Body of pancreas (tissue), 4 donors: ENCODE measurements around the gene PDE3A. TPM values are rescaled to one million over a fixed set of nuclear protein-coding genes. Genes with fewer than 3 reads are reported as not detected.
"Not testable (repeated sequence)": the region's sequence is repeated elsewhere in the genome, so short reads cannot be mapped to it uniquely, and the experiment has no call there.

ENCODE experiments used
- ATAC-seq: fragments of 150-250 bp; one replicate; pipeline ENCODE4 v1.9.1; 2016
- DNase-seq, 4 donors: peaks; one replicate each; pipeline ENCODE4 v3.0.0-alpha.2; 2019
- H3K27ac ChIP-seq, 4 donors: fragments of 200-600 bp; sonication (generic); 1 replicate in 3 of 4; 2 replicates in 1 of 4; pipeline versions ENCODE4 v1.5.1 to v1.6.1; 2016 to 2019; ENCODE audit warnings: mild to moderate bottlenecking in 1 of 4, mixed read lengths in 1 of 4, moderate library complexity in 1 of 4
- H3K27me3 ChIP-seq, 2 donors: fragments of 200-600 bp; sonication (generic); one replicate each; pipeline ENCODE4 v1.6.0; 2016; ENCODE audit warnings: mild to moderate bottlenecking in 1 of 2
- H3K36me3 ChIP-seq, 2 donors: fragments of 200-600 bp; sonication (generic); replicated peaks in 1 of 2; 2 replicates each; pipeline ENCODE4 v1.5.1; 2016; ENCODE audit warnings: low read depth in 2 of 2; ENCODE audit not compliant: insufficient read depth in 1 of 2
- H3K4me1 ChIP-seq: fragments of 200-600 bp; sonication (generic); one replicate; pipeline ENCODE4 v1.6.0; 2016
- H3K4me3 ChIP-seq, 2 donors: fragments of 200-600 bp; sonication (generic); 1 replicate in 1 of 2; 2 replicates in 1 of 2; pipeline ENCODE4 v1.5.1; 2016 to 2019
- H3K9me3 ChIP-seq, 3 donors: fragments of 200-600 bp; sonication (generic); 1 replicate in 2 of 3; 2 replicates in 1 of 3; pipeline ENCODE4 v1.5.1; 2016
- POLR2A ChIP-seq, 3 donors: fragments of 450-650 bp; IDR thresholded peaks; one replicate each; pipeline ENCODE4 v1.6.1; 2016; ENCODE audit warnings: antibody characterized with exemption in 3 of 3, mild to moderate bottlenecking in 2 of 3
- WGBS, 2 donors: methylation state at CpG; one replicate each; pipeline ENCODE4 v1.1.5; 2017; 5-methylcytosine and 5-hydroxymethylcytosine counted together
- intact Hi-C: fragments of 100-400 bp; cut with DNase I; formaldehyde crosslinking; loops from one replicate; pipeline ENCODE4 v1.15.1; 2023
- total RNA-seq, 2 donors: library from RNA; depleted of rRNA; stranded (reverse); fragments of >200 nt; gene quantifications; one replicate each; pipeline ENCODE4 v1.1.0, GENCODE V29; 2016
- TF ChIP-seq, protein P1 (sequence below), 7 experiments: fragments of 450-650 bp in 4 of 7; fragments of 200-600 bp in 3 of 7; sonication (generic) in 3 of 7; IDR thresholded peaks; one replicate each; pipeline ENCODE4 v1.5.1; 2016 to 2019; ENCODE audit warnings: antibody characterized with exemption in 7 of 7

Gene PDE3A
- total RNA-seq, 2 donors from 2014 or later: 20.5 to 28.3 TPM

DNA sequence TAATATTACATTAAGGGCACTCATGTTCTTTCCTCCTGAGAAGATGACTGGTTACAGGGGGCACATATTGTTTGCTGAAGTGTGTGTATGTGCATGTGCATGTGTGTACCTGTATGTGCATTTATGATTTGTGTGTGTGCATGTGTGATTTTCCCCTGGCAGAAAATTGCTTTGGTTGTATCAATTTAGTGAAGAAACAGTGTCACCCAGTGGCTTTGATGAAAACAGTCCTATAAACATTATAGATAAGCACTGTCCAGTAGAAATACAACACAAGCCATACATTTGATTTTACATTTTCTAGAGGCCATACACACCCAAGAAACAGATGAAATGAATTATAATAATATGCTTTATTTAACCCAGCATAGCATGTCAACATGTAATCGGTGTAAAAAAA, 8.6 kb downstream of the PDE3A start:
- ATAC-seq (no peak), DNase-seq (no peak)
- no peaks in the 10 kb centered on the region for H3K36me3 ChIP-seq
- intact Hi-C loops: loop anchor here (10.0 kb wide), 1 partner anchor 462 kb away; no protein-coding TSS in a partner anchor
- peaks cover 8% of the 10 kb centered on the region for H3K4me1 ChIP-seq
- 80 to 85% methylated on average over 1 of the region's 1 CpG for WGBS, 2 donors
- TF ChIP-seq POLR2A (IDR thresholded peaks at IDR 0.05): no peak
- TF ChIP-seq, protein P1, sequence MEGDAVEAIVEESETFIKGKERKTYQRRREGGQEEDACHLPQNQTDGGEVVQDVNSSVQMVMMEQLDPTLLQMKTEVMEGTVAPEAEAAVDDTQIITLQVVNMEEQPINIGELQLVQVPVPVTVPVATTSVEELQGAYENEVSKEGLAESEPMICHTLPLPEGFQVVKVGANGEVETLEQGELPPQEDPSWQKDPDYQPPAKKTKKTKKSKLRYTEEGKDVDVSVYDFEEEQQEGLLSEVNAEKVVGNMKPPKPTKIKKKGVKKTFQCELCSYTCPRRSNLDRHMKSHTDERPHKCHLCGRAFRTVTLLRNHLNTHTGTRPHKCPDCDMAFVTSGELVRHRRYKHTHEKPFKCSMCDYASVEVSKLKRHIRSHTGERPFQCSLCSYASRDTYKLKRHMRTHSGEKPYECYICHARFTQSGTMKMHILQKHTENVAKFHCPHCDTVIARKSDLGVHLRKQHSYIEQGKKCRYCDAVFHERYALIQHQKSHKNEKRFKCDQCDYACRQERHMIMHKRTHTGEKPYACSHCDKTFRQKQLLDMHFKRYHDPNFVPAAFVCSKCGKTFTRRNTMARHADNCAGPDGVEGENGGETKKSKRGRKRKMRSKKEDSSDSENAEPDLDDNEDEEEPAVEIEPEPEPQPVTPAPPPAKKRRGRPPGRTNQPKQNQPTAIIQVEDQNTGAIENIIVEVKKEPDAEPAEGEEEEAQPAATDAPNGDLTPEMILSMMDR (IDR thresholded peaks at IDR 0.05): peak in 6 of 7 experiments; percentile 19 to 61 (median 54)
- no peak overlapping the region for H3K27ac ChIP-seq
- H3K4me3 ChIP-seq: no peak overlapping the region
- H3K27me3 ChIP-seq: peaks cover 0 to 3% of the 10 kb centered on the region in 2 donors
- no peaks in the 10 kb centered on the region for H3K9me3 ChIP-seq

GRCh38 chr12:20377750-20378149, 9.4 kb downstream of the PDE3A start:
- ATAC-seq (no peak), DNase-seq (no peak)
- peaks cover 8% of the 10 kb centered on the region for H3K4me1 ChIP-seq
- intact Hi-C loops: loop anchor here (10.0 kb wide), 1 partner anchor 463 kb away; no protein-coding TSS in a partner anchor
- TF ChIP-seq POLR2A (IDR thresholded peaks at IDR 0.05): no peak
- TF ChIP-seq, protein P1 (IDR thresholded peaks at IDR 0.05): no peak
- no peak overlapping the region for H3K4me3 ChIP-seq
- H3K27ac ChIP-seq: no peak overlapping the region
- peaks cover 0 to 3% of the 10 kb centered on the region in 2 donors for H3K27me3 ChIP-seq
- no peaks in the 10 kb centered on the region for H3K36me3 ChIP-seq
- no peaks in the 10 kb centered on the region for H3K9me3 ChIP-seq

- DNase-seq: no peak
- H3K9me3 ChIP-seq: no peaks in the 10 kb centered on the region
- ATAC-seq: no peak
- peaks cover under 1% of the 10 kb centered on the region for H3K4me1 ChIP-seq
- no peak overlapping the region for H3K4me3 ChIP-seq
- H3K27me3 ChIP-seq: no peaks in the 10 kb centered on the region
- 46% methylated on average over 2 of the region's 2 CpGs for WGBS, 2 donors
- TF ChIP-seq, protein P1 (IDR thresholded peaks at IDR 0.05): no peak
- TF ChIP-seq POLR2A (IDR thresholded peaks at IDR 0.05): no peak
- H3K36me3 ChIP-seq: no peaks in the 10 kb centered on the region
- peak overlapping the region in 1 of 4 donors; percentile 28 for H3K27ac ChIP-seq
- intact Hi-C loops: no loop called here
Measured at GRCh38 chr12:20382117-20382516, 13.8 kb downstream of the PDE3A start.

DNA sequence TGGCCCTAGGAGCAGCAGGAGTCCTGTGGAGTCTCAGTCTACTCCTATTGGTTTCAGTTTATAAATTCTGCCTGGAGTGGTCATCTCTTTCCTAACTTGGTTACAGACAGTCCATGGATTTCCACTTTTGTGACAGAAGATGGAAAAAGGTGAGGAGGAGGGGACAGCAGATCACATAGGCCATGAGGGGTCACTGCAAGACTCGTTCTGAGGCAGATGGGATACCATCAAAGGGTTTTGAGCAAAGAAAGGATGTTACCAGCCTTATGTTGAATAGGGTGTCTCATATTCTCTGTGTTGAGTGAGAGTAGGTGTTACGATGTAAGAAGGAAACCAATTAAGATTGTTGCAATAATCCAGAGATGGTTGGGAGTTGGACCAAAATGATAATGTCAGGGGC, 15.3 kb downstream of the PDE3A start:
- no peak overlapping the region for H3K4me3 ChIP-seq
- TF ChIP-seq POLR2A (IDR thresholded peaks at IDR 0.05): no peak
- TF ChIP-seq, protein P1 (IDR thresholded peaks at IDR 0.05): no peak
- H3K9me3 ChIP-seq: no peaks in the 10 kb centered on the region
- DNase-seq (no peak), ATAC-seq (no peak)
- 78 to 80% methylated on average over 2 of the region's 2 CpGs for WGBS, 2 donors
- no peak overlapping the region for H3K27ac ChIP-seq
- H3K27me3 ChIP-seq: no peaks in the 10 kb centered on the region
- no peaks in the 10 kb centered on the region for H3K36me3 ChIP-seq
- intact Hi-C loops: no loop called here
- no peaks in the 10 kb centered on the region for H3K4me1 ChIP-seq

DNA sequence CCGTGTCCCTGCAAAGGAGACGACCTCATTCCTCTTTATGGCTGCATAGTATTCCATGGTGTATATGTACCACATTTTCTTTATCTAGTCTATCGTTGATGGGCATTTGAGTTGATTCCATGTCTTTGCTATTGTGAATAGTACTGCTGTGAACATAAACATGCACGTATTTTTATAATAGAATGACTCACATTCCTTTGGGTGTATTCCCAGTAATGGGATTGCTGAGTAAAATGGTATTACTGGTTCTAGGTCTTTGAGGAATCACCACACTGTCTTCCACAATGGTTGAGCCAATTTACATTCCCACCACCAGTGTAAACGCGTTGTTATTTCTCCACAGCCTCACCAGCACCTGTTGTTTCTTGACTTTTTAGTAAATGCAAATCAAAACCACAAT, 16.5 kb downstream of the PDE3A start:
- H3K4me3 ChIP-seq, intact Hi-C loops, ATAC-seq, H3K4me1 ChIP-seq, H3K27me3 ChIP-seq, H3K9me3 ChIP-seq, DNase-seq, H3K36me3 ChIP-seq, H3K27ac ChIP-seq: not testable (repeated sequence)
- WGBS, 2 donors: 83 to 87% methylated on average over 6 of the region's 6 CpGs
